AG08395 (cell line): ENCODE measurements around the gene IBA57.

Source experiments
- DNase-seq: peaks from one replicate; pipeline ENCODE4 v3.0.0; 2012; ENCODE audit warnings: mixed read lengths, low spot score

Gene IBA57

DNA sequence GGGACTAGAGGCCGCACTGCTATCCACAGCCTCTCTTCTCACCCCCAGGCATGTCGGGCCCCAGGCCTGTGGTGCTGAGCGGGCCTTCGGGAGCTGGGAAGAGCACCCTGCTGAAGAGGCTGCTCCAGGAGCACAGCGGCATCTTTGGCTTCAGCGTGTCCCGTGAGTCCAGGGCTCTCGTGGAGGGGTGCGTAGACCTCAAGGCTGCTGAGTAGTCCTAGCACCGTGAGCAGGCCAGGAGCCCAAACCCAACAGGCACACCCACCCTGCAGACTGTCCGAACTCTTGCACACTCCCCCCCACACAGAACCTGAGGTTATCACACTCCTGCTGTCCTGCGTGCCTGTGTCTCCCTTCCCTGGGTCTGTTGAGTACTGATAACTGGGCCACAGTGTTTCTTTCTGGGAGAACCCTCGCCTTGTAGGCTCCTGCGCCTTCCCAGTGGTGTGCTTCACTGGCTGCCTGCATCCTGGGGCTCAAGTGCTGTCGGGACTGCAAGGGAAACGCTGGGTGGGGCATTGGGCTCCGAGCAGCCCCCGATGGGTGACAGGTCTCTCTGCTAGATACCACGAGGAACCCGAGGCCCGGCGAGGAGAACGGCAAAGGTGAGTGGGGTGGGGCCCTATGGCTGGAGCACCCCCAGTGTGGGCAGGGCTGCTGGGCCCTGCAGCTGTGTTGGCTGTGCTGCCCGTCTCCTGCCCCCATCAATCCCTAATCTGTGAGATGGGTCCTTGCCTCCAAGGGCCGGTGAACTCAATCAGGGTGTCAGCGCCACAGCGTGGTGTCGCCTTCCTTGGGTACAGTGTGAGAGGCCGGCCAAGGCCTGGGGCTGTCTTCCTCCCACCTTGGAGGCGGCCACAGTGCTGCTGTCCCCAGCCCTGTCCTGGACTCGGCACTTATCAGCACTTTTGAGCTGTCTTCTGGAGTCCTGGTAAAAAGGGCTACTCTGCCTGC lies 19.9 kb upstream of the IBA57 start:
- DNase-seq: no peak

DNA sequence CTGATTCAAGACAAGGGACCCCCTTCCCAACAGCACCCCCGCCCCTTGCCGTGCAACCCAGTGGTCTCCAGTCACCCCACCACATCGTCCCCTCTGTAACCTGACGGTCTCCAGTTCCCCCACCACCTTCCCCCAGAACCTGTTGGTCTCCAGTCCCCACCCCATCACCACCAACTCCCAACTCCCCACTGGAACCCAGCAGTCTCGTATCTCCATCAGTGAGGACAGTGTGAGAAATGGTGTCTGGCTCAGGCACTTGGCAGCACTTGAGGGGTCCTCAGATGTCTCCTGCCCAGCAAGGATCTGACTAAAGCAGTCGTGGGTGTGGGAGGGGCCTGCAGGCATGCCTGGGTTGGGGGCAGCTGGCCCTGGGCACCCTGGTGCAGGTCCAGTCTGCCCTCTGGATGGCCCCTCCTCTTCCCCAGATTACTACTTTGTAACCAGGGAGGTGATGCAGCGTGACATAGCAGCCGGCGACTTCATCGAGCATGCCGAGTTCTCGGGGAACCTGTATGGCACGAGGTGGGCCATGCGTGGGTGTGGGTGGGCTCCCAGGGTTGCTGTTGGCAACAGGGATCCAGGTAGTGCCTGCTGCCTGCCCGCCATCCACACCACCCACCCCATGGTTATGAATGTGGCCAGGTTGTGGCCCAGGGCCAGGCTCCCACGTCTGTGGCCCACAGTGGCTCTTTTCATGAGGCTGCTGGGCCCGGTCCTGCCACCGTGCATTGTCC lies 19.0 kb upstream of the IBA57 start:
- DNase-seq: no peak

DNA sequence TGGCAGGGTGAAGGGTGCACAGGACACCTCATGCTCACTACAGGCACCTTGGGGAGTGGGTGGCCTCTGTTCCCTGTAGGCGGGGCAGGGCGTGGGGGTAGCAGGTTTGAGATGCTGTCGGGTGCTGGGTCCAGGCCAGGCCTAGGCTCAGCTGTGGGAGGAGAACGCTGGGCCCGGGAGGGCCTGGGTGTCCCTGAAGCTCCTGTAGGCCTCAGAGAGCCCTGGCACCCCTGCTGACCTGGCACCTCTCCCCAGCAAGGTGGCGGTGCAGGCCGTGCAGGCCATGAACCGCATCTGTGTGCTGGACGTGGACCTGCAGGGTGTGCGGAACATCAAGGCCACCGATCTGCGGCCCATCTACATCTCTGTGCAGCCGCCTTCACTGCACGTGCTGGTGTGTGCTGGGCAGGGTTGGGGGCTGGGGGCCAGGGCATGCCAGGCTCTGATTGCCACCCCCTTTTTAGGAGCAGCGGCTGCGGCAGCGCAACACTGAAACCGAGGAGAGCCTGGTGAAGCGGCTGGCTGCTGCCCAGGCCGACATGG lies 18.4 kb upstream of the IBA57 start:
- DNase-seq: no peak

DNA sequence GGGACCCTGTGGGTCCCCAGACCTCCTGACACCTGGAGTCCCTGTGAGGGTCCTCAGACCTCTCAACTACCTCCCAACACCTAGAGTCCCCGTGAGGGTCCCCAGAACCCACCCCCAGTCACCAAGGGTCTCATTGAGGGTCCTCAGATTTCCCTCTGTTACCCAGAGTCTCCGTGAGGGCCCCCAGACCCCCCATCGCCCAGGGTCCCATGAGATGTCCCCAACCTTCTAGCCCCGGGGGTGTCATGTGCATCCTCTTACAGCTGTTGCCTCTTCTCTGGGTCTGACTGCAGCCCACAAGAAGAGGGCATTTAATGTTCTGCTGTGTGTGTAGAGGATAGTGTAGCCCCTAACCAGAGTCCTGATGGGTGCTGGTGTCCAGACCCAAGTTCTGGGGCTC lies 17.8 kb upstream of the IBA57 start:
- no peak for DNase-seq

DNA sequence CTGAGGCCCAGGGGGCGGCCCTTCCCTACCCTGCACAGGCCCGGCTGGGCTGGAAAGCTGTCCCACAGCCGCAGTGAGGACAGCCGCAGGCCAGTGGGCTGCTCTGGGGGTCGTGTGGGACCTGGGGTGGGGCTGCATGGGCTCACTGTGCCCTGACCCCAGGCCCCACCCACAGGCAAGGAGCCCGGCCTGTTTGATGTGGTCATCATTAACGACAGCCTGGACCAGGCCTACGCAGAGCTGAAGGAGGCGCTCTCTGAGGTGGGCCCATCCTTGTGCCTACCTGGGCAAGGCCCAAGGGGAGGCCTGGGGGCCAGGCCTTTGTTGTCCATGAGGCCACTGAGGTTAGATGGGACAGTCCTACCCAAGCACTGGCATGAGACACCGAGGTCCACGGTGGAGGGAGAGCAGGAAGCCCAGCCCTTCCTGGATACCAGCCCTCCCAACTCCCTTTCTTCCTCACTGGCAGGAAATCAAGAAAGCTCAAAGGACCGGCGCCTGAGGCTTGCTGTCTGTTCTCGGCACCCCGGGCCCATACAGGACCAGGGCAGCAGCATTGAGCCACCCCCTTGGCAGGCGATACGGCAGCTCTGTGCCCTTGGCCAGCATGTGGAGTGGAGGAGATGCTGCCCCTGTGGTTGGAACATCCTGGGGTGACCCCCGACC lies 17.3 kb upstream of the IBA57 start:
- DNase-seq: peak; percentile 32

DNA sequence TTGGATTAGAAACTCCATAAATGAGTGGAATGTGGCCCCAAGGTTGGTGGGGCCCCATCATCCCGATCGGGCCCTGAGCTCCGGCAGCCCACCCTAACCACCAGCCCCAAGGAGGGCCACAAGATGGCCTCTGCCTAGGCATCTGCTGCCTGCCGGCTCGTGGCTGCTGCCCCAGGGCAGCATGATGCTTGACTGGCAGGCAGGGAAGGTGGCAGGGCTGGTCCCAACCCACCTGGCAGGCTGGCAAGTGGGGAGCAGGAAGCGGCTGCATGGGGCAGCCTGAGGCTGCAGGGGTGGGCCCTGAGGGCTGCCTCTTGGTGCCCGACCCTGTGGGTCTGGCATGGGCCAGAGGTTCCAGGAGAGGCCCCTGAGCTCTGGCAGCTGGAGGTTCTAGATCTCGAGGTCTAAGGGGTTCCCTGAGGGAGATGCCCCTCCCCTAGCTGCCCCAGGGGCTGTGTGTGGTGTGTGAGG lies 16.6 kb upstream of the IBA57 start:
- DNase-seq: no peak

DNA sequence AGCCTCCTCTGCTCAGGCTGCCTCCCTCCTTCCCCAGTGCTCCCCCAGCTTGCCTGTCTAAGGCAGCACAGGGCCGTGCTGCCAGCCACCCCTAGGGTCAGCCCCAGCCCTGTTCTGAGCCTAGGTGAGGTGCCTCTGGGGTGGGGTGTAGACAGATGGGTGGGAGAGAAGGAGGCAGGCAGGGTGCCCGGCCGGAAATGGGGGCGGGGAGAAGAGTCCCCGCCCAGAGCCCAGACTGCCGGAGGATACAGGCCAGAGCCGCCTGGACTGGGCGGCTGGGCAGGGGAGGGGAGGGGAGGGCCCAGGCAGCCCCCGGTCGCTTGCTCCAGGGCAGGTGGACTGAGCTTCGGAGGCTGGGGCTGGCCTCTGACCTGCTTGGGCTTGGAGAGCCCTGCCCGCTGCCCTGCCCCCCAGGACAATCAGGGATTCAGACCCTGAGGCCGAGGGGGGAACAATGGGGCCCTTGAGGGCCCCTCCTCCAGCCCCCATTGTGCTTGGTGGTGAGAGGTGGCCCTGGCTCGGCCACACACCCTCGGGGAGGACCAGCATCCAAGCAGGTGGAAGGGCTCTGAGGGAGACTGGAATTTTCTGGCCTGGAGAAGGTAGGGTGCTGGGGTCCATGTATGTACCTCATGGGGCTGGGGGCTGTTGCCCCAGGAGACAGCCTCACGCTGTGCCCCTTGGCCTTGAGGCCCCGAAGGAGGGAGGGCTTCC lies 16.0 kb upstream of the IBA57 start, which contains the start of gene GJC2:
TSS of gene GJC2 (plus strand) at position 525 of the 714 bp plus-strand sequence. CDS start 7,829 bp downstream, outside the sequence.
- DNase-seq: peak; percentile 61

DNA sequence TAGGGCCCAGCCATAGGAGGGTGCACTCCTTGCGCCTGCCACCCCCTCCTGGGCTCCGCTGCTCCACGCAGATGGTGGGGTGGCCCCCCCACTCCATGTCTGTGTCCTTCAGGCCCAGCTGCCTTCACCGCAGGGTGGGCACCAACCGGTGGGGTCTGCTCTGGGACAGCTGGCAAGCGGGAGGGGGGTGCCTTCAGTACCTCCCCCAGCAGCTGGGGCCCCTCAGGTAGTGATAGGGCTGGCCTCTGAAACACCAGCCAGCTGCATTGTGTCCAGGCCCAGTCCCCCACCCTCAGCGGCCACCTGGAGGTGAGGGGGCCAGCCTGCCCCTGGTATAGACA lies 15.5 kb upstream of the IBA57 start:
- DNase-seq: no peak

DNA sequence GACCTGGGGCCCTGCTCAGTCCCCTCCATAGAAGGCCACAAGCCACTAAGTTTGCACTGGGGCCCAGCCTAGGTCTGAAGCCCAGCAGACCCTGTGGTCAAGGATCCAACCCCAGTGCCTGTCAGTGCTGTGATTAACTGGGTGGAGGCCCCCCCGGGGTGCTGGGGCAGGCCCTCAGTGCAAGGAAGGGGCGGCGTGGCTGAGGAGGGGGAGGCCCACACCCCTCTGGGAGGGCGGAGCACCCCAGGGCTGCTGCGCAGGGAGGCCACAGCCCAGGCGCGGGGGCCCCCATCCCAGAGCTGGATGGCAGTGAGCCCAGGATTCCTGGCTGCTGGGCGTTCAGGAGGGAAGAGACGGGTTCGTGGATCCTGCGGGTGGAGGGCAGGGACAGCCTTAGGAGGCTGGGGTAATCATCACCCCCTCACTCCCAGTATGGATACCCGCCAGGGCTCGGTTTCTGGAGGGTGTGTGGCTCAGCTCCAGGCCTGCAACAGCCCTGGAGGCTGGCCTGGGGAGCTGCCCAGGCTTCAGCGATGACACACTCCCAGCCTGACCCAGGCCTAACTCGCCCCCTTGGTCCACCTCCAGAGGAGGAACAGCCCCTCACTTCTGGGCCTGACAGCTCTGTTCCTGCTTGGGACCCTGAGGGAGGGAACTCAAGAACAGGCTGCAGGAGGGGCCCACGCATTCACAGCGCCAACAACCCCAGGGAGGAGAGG lies 15.0 kb upstream of the IBA57 start:
- DNase-seq: peak; percentile 93

DNA sequence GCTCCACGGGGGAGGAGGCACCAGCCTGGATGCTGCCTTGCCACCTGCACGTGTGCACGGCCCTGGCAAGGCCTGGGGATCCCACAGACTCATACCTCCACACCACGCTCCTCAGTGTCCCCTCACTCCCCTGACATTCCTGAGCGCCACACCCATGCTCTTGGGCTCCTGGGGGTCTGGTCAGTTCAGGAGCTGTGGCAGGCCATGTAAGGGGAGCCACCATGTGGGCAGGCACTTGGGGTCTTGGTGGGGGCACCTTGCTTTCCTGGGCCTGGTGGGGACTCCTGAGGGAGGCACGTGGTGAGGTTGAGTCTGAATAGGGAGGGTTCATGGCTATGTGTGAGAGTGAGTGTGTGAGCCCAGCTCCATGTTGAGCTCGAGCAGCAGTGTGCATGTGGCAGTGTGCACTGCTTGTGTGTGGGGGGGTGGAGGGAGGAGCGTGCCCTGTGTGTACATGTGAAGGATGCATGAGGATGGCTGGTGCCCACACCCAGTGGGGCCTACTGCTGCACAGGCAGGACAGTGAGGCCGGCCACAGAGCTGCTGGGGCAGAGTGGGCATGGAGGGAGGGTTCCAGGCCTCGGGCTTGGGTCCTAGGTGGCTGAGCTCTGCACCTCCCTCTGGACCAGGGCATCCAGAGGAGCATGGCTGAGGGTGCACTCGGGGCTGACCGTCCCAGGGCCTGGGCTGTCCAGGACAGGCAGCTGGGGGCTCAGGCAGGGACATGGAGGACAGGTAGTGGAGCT lies 14.3 kb upstream of the IBA57 start:
- no peak for DNase-seq

DNA sequence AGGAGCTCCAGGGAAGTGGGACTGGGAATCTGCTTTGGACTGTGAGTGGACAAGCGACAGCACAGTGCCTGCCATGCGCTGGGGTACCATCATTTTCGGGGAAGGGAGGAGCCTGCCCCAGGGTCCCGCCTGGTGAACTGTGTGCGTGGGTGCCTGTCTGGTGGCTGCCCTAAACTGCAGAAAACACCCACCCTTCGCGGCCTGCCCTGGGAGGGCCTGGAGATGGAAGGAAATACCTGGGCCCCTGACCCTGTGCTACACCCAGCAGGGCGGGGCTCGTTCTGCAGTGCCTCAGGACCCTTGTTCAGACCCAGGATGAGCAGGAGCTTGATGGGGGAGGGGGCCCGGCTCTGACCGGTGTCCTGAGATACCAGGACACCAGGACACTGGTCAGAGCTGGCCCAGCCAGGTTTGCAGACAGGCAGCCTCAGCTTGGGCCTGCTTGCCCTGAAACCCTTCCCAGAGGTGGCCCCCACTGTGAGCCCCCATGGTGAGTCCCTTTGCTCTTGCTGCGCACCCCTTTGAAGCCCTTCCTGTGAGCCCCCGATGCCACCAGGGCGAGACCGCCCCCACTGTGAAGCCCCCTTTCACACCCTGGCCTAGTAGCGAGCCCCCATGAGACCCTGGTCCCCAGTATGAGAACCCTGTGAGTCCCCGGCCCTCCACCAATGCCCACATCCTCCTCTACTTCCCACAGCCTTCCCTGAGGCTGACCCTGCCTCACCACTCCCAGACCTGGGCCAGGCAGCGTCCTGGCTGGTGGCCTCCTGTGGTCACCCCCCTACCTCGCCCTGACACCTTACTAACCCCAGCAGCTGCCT lies 13.3 kb upstream of the IBA57 start:
- DNase-seq: no peak

DNA sequence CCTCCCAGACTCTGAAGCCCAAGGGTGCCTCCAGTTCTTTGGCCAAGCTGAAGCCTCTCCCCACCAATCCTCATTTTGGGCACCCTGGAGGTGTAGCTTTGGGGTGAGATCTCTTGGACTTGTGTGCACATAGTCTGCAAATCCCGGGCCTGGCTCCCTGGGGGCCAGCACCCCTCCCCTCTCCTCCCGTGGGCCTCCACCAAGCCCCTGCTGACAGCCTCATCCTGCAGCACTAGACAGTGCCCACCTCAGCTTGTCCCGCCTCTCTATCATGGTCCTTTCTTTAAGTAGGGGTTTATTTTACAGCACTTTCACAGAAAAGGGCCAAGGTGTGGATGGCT lies 12.7 kb upstream of the IBA57 start:
- no peak for DNase-seq

DNA sequence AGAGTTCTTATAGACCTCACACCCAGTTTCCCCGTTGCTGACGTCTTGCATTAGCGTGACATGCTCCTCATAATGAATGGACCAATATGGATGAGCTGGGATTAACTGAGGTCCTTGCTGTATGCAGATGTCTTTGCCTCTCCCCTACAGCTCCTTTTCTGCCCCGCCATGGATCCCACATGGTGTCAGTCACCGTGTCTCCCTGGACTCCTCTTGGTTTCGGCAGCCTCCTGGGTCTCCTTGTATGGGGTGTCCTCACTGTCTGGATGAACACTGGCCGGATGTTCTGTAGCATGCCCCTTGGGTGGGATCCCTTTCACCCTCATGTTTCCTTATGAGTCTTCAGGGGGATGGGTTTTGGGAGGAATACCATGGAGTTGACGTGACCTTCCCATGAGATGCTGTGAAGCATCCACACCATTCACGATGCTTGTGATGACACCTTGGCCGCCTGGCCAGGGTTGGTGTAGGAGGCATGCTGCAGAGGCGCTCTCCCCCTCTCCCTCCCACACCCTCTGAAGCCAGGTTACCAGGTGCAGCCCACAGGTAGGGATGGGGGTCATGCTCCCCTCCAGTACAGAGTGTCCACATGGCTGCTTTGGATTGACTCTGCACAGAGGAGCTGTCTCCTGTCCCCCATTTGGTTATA lies 11.5 kb upstream of the IBA57 start:
- no peak for DNase-seq

DNA sequence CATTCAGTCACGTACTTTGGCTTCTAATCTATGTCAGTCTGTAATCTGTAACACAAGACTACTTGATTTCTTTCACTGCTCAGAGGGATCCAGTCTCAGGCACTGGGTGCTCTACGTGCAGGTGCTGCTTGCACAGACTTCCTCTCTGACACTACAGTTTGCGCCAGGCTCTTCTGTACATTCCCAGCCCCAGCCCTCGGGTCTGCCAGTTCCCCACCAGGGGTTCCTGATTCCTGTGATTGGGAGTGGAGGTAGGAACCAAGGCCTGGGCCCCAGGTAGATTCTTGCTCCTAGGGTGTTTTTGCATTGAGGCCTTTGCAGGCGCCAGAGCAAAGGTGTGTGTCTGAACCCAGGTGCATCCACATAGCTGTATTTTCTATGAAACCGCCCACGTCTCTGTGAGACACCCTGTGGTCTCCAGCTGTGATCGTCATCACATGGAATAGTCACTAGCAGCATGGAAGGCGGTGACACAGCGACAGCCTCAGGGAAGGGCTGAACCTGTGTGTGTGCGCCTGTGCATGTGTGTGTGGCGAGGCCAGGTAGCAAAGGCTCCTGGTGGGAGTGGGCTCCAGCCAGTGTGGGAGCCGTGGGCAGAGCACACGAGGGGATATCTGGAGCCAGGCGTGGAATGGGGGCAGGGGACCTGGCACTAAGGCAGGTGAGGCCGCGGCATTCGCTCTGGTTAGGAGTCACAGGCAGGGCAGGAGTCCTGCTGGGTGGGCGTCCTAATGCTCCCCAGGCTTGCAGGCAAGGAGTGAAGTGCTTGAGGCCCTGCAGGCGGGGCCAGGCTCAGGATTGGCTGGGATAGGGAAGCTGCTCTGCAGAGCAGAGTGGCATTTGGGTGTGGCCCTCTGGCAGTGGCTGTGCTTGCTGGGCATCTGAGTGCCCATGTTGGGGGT lies 10.7 kb upstream of the IBA57 start:
- no peak for DNase-seq

DNA sequence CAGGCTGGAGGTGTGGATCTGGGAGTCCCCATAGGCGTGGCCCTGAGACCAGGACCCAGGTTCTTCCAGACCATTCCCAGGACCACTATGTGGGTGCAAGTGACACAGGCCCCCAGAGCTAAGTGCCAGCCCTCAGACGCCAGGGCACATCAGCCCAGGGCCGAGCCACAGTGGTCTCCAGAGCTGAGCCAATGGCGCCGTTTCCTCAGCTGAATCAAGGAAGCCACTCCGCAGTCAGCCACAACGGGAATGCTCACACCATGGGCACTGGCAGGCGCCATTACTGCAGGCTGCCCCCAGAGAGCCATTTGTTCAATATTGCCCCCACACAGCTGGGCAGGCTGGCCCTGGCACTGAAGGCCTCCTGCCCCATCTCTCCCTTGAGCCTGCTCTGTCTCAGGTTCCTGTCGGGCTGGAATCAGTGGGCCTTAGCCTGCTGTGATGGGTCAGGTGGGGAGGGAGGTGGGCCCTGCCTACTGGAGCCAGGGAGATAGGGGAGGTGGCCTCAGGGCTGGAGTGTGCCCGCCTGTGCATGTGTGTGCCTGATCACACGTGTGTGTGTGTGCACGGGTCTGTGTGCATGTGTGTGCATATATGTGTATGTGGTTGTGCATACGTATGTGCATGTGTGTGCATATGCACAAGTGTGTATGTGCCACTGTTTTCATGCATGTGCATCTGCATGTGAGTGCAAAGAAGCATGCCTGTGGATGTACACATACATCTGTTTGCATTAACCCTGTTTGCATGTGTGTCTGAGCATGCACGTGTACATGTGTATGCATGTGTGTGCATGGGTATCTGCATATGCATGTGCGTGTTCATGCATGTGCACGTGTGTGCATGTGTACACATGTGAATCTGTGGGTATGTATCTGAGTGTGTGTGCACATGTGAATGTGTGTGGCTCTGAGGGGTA lies 9.7 kb upstream of the IBA57 start:
- no peak for DNase-seq

DNA sequence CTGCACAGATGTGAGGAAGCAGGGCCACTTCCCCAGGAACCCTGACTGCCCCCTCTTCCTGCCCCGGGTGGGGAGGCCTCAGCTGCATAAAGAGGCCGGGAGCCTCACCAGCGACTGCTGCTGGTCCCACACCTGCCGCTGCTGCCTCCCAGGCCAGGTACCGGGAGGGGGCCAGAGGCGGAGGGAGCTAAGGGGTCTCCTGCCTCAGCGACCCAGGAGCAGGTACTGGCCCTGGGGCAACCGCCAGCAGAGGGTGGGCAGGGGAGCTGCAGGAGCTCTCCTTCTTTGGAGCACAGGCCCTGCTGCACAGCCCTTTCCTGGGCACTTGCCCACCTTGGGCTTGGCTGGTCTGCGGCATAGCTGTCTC lies 9.1 kb upstream of the IBA57 start:
- no peak for DNase-seq
